ENCODE data around the gene CEP55. TPM values are rescaled to one million over a fixed set of nuclear protein-coding genes. Genes with fewer than 3 reads are reported as not detected.

Gene CEP55
- total RNA-seq, 1 experiment from 2014 or later, result 62.6 TPM

DNA sequence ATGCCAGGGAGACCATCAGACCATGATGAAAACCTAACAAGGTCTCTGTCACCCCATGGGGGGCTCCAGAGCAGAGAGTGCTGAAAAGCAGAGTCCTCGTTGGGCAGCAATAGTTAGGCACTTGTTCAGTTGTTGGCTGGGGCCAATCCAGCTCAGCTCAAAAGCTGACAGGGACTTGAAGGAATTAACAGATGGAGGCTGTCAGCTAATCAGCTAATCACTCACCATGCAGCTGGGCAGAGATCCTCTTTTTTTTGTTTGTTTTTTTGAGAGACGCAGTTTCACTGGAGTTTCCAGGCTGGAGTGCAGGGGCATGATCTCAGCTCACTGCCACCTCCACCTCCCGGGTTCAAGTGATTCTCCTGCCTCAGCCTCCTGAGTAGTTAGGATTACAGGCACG lies 18.1 kb downstream of the CEP55 start:
- ChIA-PET POLR2A (ENCODE audit: unreplicated experiment) (no interaction called here), CTCF (no interaction called here)
- Histone ChIP-seq H3K27ac (ENCODE audit: low read length) (no peak overlapping the region), H3K4me1 (ENCODE audit: insufficient read depth, low read length) (peaks cover 6% of the 10 kb centered on the region; the same call in 1 of the 2 replicates), H3K79me2 (ENCODE audit: low read length) (no peaks in the 10 kb centered on the region), H3K9ac (ENCODE audit: low read length) (no peak overlapping the region), H3F3A (ENCODE audit: low read length, unreplicated experiment) (no peaks in the 10 kb centered on the region), H2AFZ (ENCODE audit: low read length) (no peak overlapping the region), H3K4me2 (ENCODE audit: low read length) (no peak overlapping the region), H3K4me3 (ENCODE audit: low read length) (no peak overlapping the region), H3K27me3 (ENCODE audit: low read length) (no peaks in the 10 kb centered on the region), H3K9me3 (ENCODE audit: low read length) (no peaks in the 10 kb centered on the region), H3K36me3 (ENCODE audit: low read depth, low read length) (peaks cover 37% of the 10 kb centered on the region), H4K20me1 (ENCODE audit: low read length) (no peaks in the 10 kb centered on the region), H3K9me2 (replicated peaks; ENCODE audit: low read length) (no peaks in the 10 kb centered on the region)
- no TSS peak for BruUV-seq (replicated peaks)
- TF ChIP-seq EZH2 (IDR thresholded peaks at IDR 0.05; ENCODE audit: low read length, unreplicated experiment) (no peak), CTCF (conservative IDR thresholded peaks at IDR 0.05; ENCODE audit: low read depth, low read length) (no peak), EZH2phosphoT487 (IDR thresholded peaks at IDR 0.05; ENCODE audit: borderline replicate concordance, low read length) (no peak)
- ATAC-seq, result no peak
- intact Hi-C loops (cut with micrococcal nuclease), result no loop called here
- DNase-seq, result no peak

- peaks cover 6% of the 10 kb centered on the region; the same call in 1 of the 2 replicates for H3K4me1 ChIP-seq (ENCODE audit: insufficient read depth, low read length)
- no peak overlapping the region for H3K9ac ChIP-seq (ENCODE audit: low read length)
- intact Hi-C loops (cut with micrococcal nuclease), result no loop called here
- peaks cover 43% of the 10 kb centered on the region for H3K36me3 ChIP-seq (ENCODE audit: low read depth, low read length)
- no peaks in the 10 kb centered on the region for H4K20me1 ChIP-seq (ENCODE audit: low read length)
- no TSS peak for BruUV-seq (replicated peaks)
- H3K9me3 ChIP-seq (ENCODE audit: low read length), result no peaks in the 10 kb centered on the region
- no peaks in the 10 kb centered on the region for H3K9me2 ChIP-seq (replicated peaks; ENCODE audit: low read length)
- no peak for TF ChIP-seq CTCF (conservative IDR thresholded peaks at IDR 0.05; ENCODE audit: low read depth, low read length)
- TF ChIP-seq EZH2 (IDR thresholded peaks at IDR 0.05; ENCODE audit: low read length, unreplicated experiment), result no peak
- TF ChIP-seq EZH2phosphoT487 (IDR thresholded peaks at IDR 0.05; ENCODE audit: borderline replicate concordance, low read length), result no peak
- no peak for ATAC-seq
- no peaks in the 10 kb centered on the region for H3K27me3 ChIP-seq (ENCODE audit: low read length)
- H3K4me3 ChIP-seq (ENCODE audit: low read length), result no peak overlapping the region
- H3K4me2 ChIP-seq (ENCODE audit: low read length), result no peak overlapping the region
- CTCF ChIA-PET, result no interaction called here
- POLR2A ChIA-PET (ENCODE audit: unreplicated experiment), result no interaction called here
- H3F3A ChIP-seq (ENCODE audit: low read length, unreplicated experiment), result no peaks in the 10 kb centered on the region
- no peak overlapping the region for H3K27ac ChIP-seq (ENCODE audit: low read length)
- DNase-seq, result no peak
- no peak overlapping the region for H2AFZ ChIP-seq (ENCODE audit: low read length)
- no peaks in the 10 kb centered on the region for H3K79me2 ChIP-seq (ENCODE audit: low read length)
Measured at GRCh38 chr10:93515071-93516005, 18.9 kb downstream of the CEP55 start.

GRCh38 chr10:93516006-93516380 lies 19.6 kb downstream of the CEP55 start:
- BruUV-seq (replicated peaks), result no TSS peak
- peaks cover 6% of the 10 kb centered on the region; the same call in 1 of the 2 replicates for H3K4me1 ChIP-seq (ENCODE audit: insufficient read depth, low read length)
- no peaks in the 10 kb centered on the region for H3F3A ChIP-seq (ENCODE audit: low read length, unreplicated experiment)
- CTCF ChIA-PET, result no interaction called here
- no peaks in the 10 kb centered on the region for H3K9me3 ChIP-seq (ENCODE audit: low read length)
- POLR2A ChIA-PET (ENCODE audit: unreplicated experiment), result no interaction called here
- H4K20me1 ChIP-seq (ENCODE audit: low read length), result no peaks in the 10 kb centered on the region
- TF ChIP-seq EZH2 (IDR thresholded peaks at IDR 0.05; ENCODE audit: low read length, unreplicated experiment), result no peak
- intact Hi-C loops (cut with micrococcal nuclease), result no loop called here
- no peaks in the 10 kb centered on the region for H3K79me2 ChIP-seq (ENCODE audit: low read length)
- no peak overlapping the region for H3K27ac ChIP-seq (ENCODE audit: low read length)
- H3K9me2 ChIP-seq (replicated peaks; ENCODE audit: low read length), result no peaks in the 10 kb centered on the region
- no peak overlapping the region for H2AFZ ChIP-seq (ENCODE audit: low read length)
- H3K4me2 ChIP-seq (ENCODE audit: low read length), result no peak overlapping the region
- ATAC-seq (no peak), DNase-seq (no peak)
- H3K36me3 ChIP-seq (ENCODE audit: low read depth, low read length), result peaks cover 46% of the 10 kb centered on the region
- no peak overlapping the region for H3K4me3 ChIP-seq (ENCODE audit: low read length)
- H3K9ac ChIP-seq (ENCODE audit: low read length), result no peak overlapping the region
- no peaks in the 10 kb centered on the region for H3K27me3 ChIP-seq (ENCODE audit: low read length)
